Measurements from ENCODE around the gene ZFP14. TPM values are rescaled to one million over a fixed set of nuclear protein-coding genes. Genes with fewer than 3 reads are reported as not detected.
A peak's percentile ranks its signal among the peaks of the same experiment; 100 is the strongest.

ZFP14 gene
- total RNA-seq, 1 donor, result 4.3 TPM

DNA sequence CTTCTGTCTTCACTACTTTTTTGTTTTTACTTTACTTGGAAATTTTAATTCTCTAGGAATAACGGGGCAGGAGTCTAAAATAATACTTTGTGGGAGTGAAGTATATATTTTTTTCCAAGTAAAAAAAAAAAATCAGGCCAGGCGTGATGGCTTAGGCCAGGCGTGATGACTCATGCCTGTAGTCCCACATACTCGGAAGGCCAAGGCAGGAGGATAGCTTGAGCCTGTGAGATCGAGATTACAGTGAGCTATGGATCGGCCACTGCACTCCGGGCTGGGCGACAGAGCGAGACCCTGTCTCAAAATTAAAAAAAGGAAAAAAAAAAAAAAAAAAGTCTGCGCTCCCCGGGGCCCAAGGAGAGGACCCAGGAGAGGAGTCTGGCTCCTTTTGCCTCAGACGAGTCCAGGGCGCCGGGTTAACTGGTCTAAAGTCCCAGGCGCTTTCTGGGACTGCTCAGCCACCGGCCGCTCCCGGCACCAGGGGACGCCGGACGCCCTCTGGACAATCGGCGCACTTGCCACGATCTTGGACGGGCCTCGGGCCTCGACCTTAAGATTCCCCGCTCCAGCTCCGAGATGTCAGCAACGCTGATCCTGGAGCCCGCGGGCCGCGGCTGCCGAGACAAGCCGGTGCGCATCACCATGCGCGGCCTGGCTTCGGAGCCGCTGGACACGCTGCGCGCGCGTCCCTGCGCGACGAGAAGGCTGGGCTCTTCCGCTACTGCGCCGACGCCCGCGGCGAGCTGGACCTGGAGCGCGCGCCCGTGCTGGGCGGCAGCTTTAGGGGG lies 42.2 kb upstream of the ZFP14 start:
- peaks cover 6% of the 10 kb centered on the region for H3K4me1 ChIP-seq (ENCODE audit: insufficient read depth, low read length)
- H4K20me1 ChIP-seq (ENCODE audit: insufficient read depth, low read length), result peaks cover 3% of the 10 kb centered on the region
- no peak overlapping the region for H3K27ac ChIP-seq (ENCODE audit: low read depth, low read length)
- TF ChIP-seq, protein P1, sequence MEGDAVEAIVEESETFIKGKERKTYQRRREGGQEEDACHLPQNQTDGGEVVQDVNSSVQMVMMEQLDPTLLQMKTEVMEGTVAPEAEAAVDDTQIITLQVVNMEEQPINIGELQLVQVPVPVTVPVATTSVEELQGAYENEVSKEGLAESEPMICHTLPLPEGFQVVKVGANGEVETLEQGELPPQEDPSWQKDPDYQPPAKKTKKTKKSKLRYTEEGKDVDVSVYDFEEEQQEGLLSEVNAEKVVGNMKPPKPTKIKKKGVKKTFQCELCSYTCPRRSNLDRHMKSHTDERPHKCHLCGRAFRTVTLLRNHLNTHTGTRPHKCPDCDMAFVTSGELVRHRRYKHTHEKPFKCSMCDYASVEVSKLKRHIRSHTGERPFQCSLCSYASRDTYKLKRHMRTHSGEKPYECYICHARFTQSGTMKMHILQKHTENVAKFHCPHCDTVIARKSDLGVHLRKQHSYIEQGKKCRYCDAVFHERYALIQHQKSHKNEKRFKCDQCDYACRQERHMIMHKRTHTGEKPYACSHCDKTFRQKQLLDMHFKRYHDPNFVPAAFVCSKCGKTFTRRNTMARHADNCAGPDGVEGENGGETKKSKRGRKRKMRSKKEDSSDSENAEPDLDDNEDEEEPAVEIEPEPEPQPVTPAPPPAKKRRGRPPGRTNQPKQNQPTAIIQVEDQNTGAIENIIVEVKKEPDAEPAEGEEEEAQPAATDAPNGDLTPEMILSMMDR (IDR thresholded peaks at IDR 0.05; ENCODE audit: extremely low read depth, low read depth, low read length), result no peak
- DNase-seq (ENCODE audit: insufficient read length, low spot score, missing footprints), result peak; percentile 87
- H3K4me2 ChIP-seq (ENCODE audit: insufficient read depth, low read length), result peak overlapping the region; percentile 87
- no peaks in the 10 kb centered on the region for H3K9me3 ChIP-seq (ENCODE audit: low read depth, low read length)
- H3K36me3 ChIP-seq (ENCODE audit: insufficient read depth, low read length), result no peaks in the 10 kb centered on the region
- H2AFZ ChIP-seq (ENCODE audit: low read length), result peak overlapping the region; percentile 93
- H3K79me2 ChIP-seq (ENCODE audit: insufficient read depth, low read length), result peaks cover 16% of the 10 kb centered on the region
- H3K27me3 ChIP-seq (ENCODE audit: insufficient read depth, low read length), result no peaks in the 10 kb centered on the region
- H3K4me3 ChIP-seq (ENCODE audit: insufficient read depth, low read length), result peak overlapping the region; percentile 69

DNA sequence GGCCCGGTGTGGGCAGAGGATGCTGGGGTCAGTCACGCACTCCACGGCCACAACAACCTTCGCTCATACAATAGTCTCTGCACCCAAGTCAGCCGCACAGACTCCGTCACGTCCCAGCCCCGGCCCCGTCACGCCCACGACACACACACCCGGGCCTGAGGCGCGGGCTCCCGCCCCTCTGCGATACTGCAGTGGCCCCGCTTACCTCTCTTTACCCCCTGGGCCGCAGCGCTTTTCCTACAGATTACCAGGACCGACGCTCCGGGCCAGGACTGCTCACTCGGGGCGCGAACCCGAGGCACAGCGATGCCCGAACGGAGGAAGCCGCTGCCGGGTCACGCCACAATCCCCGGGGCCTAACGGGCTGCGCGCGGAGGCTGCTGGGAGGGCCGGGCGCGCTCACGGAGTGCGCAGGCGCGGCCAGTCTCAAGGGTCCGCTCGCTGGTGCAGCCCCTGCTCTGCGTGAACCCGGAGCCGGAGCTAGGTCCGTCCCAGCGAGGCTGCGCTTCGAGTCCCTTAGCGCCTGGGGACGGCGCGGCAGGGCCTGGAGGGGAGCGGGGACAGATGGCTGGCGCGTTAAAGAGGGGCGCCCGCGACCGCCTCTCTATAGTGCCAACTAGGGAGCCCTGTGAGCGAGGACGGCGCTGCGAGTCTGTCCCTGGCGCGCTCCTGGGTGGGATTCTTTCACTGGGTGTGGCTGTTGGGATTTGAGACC lies 39.4 kb upstream of the ZFP14 start, which contains the start of gene ZFP82:
Gene ZFP82 (minus strand): TSS at position 358 of the 715 bp plus-strand sequence. CDS start 8,855 bp downstream, outside the sequence.
- Histone ChIP-seq H2AFZ (ENCODE audit: low read length) (peak within 1 kb of the TSS; percentile 98), H3K4me3 (ENCODE audit: insufficient read depth, low read length) (peak within 1 kb of the TSS; percentile 90), H3K27me3 (ENCODE audit: insufficient read depth, low read length) (no peaks in the 10 kb centered on the region), H3K27ac (ENCODE audit: low read depth, low read length) (peak within 1 kb of the TSS; percentile 90), H3K36me3 (ENCODE audit: insufficient read depth, low read length) (peaks cover 10% of the 10 kb centered on the region), H3K79me2 (ENCODE audit: insufficient read depth, low read length) (peaks cover 35% of the 10 kb centered on the region), H3K4me2 (ENCODE audit: insufficient read depth, low read length) (peak within 1 kb of the TSS; percentile 92), H3K4me1 (ENCODE audit: insufficient read depth, low read length) (peaks cover 6% of the 10 kb centered on the region), H3K9me3 (ENCODE audit: low read depth, low read length) (no peaks in the 10 kb centered on the region), H4K20me1 (ENCODE audit: insufficient read depth, low read length) (peaks cover 3% of the 10 kb centered on the region)
- peak; percentile 98 for DNase-seq (ENCODE audit: insufficient read length, low spot score, missing footprints)
- TF ChIP-seq, protein P1 (IDR thresholded peaks at IDR 0.05; ENCODE audit: extremely low read depth, low read depth, low read length), result no peak

DNA sequence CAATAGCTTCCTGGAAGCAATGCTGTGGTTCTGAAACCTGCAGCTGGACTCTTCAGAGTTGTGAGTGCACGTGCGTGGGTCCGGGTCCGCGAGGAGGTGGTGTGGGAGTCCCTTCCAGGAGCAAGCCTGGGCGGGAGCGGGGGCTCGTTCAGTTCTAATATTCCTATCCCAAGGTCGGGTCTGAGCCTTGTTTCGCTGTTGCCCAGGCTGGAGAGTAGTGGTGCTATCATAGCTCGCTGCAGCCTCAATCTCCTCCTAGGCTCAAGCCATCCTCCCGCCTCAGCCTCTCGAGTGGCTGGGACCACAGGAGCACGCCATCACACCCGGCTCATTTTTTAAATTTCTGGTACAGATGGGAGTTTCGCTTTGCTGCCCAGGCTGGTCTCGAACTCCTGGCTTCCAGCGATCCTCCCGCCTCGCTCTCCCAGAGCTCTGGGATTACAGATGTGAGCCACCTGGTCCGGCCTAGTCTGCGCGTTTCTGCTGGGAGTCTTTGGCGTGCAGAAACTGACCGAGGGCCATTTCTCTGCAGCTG lies 38.8 kb upstream of the ZFP14 start:
- Histone ChIP-seq H3K4me1 (ENCODE audit: insufficient read depth, low read length) (peaks cover 6% of the 10 kb centered on the region), H4K20me1 (ENCODE audit: insufficient read depth, low read length) (peaks cover 3% of the 10 kb centered on the region), H3K79me2 (ENCODE audit: insufficient read depth, low read length) (peaks cover 40% of the 10 kb centered on the region), H3K4me3 (ENCODE audit: insufficient read depth, low read length) (peak overlapping the region; percentile 90), H3K9me3 (ENCODE audit: low read depth, low read length) (no peaks in the 10 kb centered on the region), H3K4me2 (ENCODE audit: insufficient read depth, low read length) (peak overlapping the region; percentile 92), H3K36me3 (ENCODE audit: insufficient read depth, low read length) (peaks cover 11% of the 10 kb centered on the region), H3K27me3 (ENCODE audit: insufficient read depth, low read length) (no peaks in the 10 kb centered on the region), H2AFZ (ENCODE audit: low read length) (peak overlapping the region; percentile 98), H3K27ac (ENCODE audit: low read depth, low read length) (peak overlapping the region; percentile 90)
- TF ChIP-seq, protein P1 (IDR thresholded peaks at IDR 0.05; ENCODE audit: extremely low read depth, low read depth, low read length), result no peak
- no peak for DNase-seq (ENCODE audit: insufficient read length, low spot score, missing footprints)

Data from osteoblast (primary cell).